BE2C (cell line): Measurements from ENCODE around the gene ZNF547.

ENCODE experiments used
- DNase-seq: peaks from one replicate; pipeline ENCODE4 v3.0.0-alpha.2; 2020
- H3K27me3 ChIP-seq: fragments of 250-450 bp; sonication (Bioruptor Pico); 2 replicates; pipeline ENCODE4 v1.5.1; 2020; ENCODE audit warnings: mild to moderate bottlenecking
- H3K36me3 ChIP-seq: fragments of 250-450 bp; sonication (Bioruptor Pico); 2 replicates; pipeline ENCODE4 v1.5.1; 2020; ENCODE audit warnings: mild to moderate bottlenecking
- H3K4me1 ChIP-seq: fragments of 250-450 bp; sonication (Bioruptor Pico); 2 replicates; pipeline ENCODE4 v1.5.1; 2020
- H3K4me3 ChIP-seq: 2 replicates; pipeline ENCODE4 v1.5.1; 2011; ENCODE audit warnings: low read depth, low read length
- H3K9me3 ChIP-seq: fragments of 250-450 bp; sonication (Bioruptor Pico); 2 replicates; pipeline ENCODE4 v1.5.1; 2020
- CTCF ChIP-seq: IDR thresholded peaks from 2 replicates; pipeline ENCODE4 v1.5.1; 2012; ENCODE audit warnings: mild to moderate bottlenecking, low read depth, low read length

ZNF547 gene

GRCh38 chr19:57395710-57396109 lies 32.4 kb downstream of the ZNF547 start:
- H3K27me3 ChIP-seq: no peaks in the 10 kb centered on the region
- peaks cover 31% of the 10 kb centered on the region for H3K36me3 ChIP-seq
- no peaks in the 10 kb centered on the region for H3K4me1 ChIP-seq
- no peak for DNase-seq
- H3K9me3 ChIP-seq: no peaks in the 10 kb centered on the region; the same call in 1 of the 2 replicates
- no peak overlapping the region for H3K4me3 ChIP-seq
- TF ChIP-seq CTCF: no peak

- Histone ChIP-seq H3K9me3 (no peaks in the 10 kb centered on the region; the same call in 1 of the 2 replicates), H3K36me3 (peaks cover 31% of the 10 kb centered on the region)
- DNase-seq: no peak
These were observed 35.5 kb downstream of the ZNF547 start for GRCh38 chr19:57398868-57399267.

GRCh38 chr19:57403737-57404563 lies 40.6 kb downstream of the ZNF547 start:
- TF ChIP-seq CTCF: no peak
- H3K27me3 ChIP-seq: no peaks in the 10 kb centered on the region
- H3K4me1 ChIP-seq: no peaks in the 10 kb centered on the region
- DNase-seq: no peak
- no peak overlapping the region for H3K4me3 ChIP-seq
- H3K36me3 ChIP-seq: peaks cover 7% of the 10 kb centered on the region
- H3K9me3 ChIP-seq: no peaks in the 10 kb centered on the region

More at GRCh38 chr19:57398868-57399267, 35.5 kb downstream of the ZNF547 start:
- no peaks in the 10 kb centered on the region for H3K4me1 ChIP-seq
- no peak for TF ChIP-seq CTCF
- H3K4me3 ChIP-seq: no peak overlapping the region
- H3K27me3 ChIP-seq: no peaks in the 10 kb centered on the region

GRCh38 chr19:57406516-57407123 lies 43.3 kb downstream of the ZNF547 start:
- Histone ChIP-seq H3K4me3 (no peak overlapping the region), H3K27me3 (no peaks in the 10 kb centered on the region), H3K9me3 (no peaks in the 10 kb centered on the region), H3K36me3 (no peaks in the 10 kb centered on the region; the same call in 1 of the 2 replicates), H3K4me1 (no peaks in the 10 kb centered on the region)
- peak; percentile 77 for DNase-seq
- peak; percentile 89 for TF ChIP-seq CTCF

GRCh38 chr19:57410877-57411671 lies 47.7 kb downstream of the ZNF547 start, which contains the start of gene ZNF17:
Gene ZNF17, plus strand, starts transcription at chr19:57411161. Its CDS starts 2,455 bp downstream, at chr19:57413616.
- TF ChIP-seq CTCF: no peak
- Histone ChIP-seq H3K36me3 (peaks cover 13% of the 10 kb centered on the region), H3K27me3 (no peaks in the 10 kb centered on the region)

More at GRCh38 chr19:57410877-57411671, 47.7 kb downstream of the ZNF547 start, which contains the start of gene ZNF17:
- Histone ChIP-seq H3K4me3 (peak within 1 kb of the TSS; percentile 93), H3K4me1 (no peaks in the 10 kb centered on the region), H3K9me3 (no peaks in the 10 kb centered on the region; the same call in 1 of the 2 replicates)
- peak; percentile 94 for DNase-seq
